AG09319 (cell line): ENCODE data around the gene TRIM33.
"Not testable (repeated sequence)": the region's sequence is repeated elsewhere in the genome, so short reads cannot be mapped to it uniquely, and the experiment has no call there.

Source experiments
- DNase-seq: peaks from one replicate; pipeline ENCODE4 v3.0.0-alpha.2; 2010; ENCODE audit warnings: low read depth; ENCODE audit errors: extremely low read depth
- TF ChIP-seq, protein P1 (sequence below): IDR thresholded peaks from 2 replicates; pipeline ENCODE4 v1.5.1; 2011; ENCODE audit warnings: low read depth, mild to moderate bottlenecking, inconsistent platforms, low read length, moderate library complexity

Gene TRIM33

GRCh38 chr1:114368560-114369255, 142.3 kb downstream of the TRIM33 start:
- DNase-seq = no peak
- TF ChIP-seq, protein P1, sequence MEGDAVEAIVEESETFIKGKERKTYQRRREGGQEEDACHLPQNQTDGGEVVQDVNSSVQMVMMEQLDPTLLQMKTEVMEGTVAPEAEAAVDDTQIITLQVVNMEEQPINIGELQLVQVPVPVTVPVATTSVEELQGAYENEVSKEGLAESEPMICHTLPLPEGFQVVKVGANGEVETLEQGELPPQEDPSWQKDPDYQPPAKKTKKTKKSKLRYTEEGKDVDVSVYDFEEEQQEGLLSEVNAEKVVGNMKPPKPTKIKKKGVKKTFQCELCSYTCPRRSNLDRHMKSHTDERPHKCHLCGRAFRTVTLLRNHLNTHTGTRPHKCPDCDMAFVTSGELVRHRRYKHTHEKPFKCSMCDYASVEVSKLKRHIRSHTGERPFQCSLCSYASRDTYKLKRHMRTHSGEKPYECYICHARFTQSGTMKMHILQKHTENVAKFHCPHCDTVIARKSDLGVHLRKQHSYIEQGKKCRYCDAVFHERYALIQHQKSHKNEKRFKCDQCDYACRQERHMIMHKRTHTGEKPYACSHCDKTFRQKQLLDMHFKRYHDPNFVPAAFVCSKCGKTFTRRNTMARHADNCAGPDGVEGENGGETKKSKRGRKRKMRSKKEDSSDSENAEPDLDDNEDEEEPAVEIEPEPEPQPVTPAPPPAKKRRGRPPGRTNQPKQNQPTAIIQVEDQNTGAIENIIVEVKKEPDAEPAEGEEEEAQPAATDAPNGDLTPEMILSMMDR = no peak

DNA sequence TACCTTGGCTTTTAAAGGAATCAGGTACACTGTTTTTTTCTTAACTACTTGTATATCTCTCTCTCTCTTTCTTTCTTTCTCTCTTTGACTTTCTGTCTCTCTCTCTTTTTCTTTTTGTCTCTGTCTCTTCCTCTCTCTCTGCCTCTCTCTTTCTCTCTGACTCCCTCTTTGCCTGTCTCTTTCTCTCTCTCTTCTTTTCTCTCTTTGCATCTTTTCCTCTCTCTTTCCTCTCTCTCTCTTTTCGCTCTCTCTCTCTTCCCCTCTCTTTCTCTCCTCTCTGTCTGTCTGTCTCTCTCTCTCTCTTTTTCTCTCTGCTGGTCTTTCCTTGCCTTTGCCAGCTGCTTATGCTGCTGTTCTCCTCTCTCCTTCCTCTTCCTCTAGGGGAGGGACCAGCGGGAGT, 143.2 kb downstream of the TRIM33 start:
- TF ChIP-seq, protein P1 = no peak
- DNase-seq = no peak

DNA sequence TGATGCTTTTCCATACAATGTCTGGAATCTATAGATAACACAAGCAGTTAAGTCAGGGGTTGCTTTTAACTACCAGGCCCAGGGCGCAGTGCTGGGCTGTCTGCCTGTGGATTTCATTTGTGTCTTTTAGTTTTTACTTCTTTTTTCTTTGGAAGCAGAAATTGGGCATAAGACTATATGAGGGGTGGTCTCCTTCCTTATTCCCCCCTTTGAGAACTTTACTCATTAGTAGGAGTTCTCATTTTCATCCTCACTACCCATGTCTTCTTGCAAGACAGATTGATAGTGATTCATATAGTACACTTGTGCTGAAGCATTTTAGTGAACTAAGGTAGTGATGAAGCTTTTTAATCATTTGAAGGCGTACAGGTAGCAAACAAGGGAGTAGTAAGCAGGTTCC, 147.8 kb downstream of the TRIM33 start:
- not testable (repeated sequence) for DNase-seq

DNA sequence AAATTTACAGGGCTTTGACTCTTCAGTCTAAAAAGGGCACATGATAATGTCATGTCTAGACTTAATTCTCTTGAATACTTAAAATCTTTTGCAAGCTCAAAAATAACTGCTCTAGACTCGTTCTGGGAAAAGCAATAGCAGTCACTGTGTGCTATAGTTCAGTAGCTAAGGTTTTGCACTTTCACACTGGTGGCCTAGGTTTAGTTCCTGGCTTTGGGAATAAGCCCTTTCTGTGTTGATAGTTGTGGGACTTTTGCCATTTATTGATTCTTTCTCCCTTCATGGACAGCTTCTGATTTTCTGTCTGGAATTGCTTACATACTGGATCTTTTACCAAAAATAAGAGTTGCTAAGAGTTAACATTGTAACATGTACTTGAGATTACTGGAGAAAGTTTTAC, 151.2 kb downstream of the TRIM33 start:
- TF ChIP-seq, protein P1 = no peak
- no peak for DNase-seq

GRCh38 chr1:114355240-114355639, 155.8 kb downstream of the TRIM33 start:
- TF ChIP-seq, protein P1 = no peak
- DNase-seq = no peak

GRCh38 chr1:114353262-114353661, 157.7 kb downstream of the TRIM33 start:
- no peak for DNase-seq
- TF ChIP-seq, protein P1 = no peak

GRCh38 chr1:114352797-114353196, 158.2 kb downstream of the TRIM33 start:
- no peak for DNase-seq
- TF ChIP-seq, protein P1 = no peak
